ENCODE measurements around the gene NOS3.

Gene NOS3

GRCh38 chr7:151032936-151033863 lies 42.4 kb downstream of the NOS3 start:
- TF ChIP-seq, protein P1, sequence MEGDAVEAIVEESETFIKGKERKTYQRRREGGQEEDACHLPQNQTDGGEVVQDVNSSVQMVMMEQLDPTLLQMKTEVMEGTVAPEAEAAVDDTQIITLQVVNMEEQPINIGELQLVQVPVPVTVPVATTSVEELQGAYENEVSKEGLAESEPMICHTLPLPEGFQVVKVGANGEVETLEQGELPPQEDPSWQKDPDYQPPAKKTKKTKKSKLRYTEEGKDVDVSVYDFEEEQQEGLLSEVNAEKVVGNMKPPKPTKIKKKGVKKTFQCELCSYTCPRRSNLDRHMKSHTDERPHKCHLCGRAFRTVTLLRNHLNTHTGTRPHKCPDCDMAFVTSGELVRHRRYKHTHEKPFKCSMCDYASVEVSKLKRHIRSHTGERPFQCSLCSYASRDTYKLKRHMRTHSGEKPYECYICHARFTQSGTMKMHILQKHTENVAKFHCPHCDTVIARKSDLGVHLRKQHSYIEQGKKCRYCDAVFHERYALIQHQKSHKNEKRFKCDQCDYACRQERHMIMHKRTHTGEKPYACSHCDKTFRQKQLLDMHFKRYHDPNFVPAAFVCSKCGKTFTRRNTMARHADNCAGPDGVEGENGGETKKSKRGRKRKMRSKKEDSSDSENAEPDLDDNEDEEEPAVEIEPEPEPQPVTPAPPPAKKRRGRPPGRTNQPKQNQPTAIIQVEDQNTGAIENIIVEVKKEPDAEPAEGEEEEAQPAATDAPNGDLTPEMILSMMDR (IDR thresholded peaks at IDR 0.05; ENCODE audit: low read depth, low read length): no peak
- H3K4me3 ChIP-seq (ENCODE audit: low read depth, low read length): no peak overlapping the region

- TF ChIP-seq, protein P1 (IDR thresholded peaks at IDR 0.05; ENCODE audit: low read depth, low read length): no peak
Measured at GRCh38 chr7:151033864-151034249, 43.0 kb downstream of the NOS3 start.

GRCh38 chr7:151034312-151035025 lies 43.7 kb downstream of the NOS3 start:
- TF ChIP-seq, protein P1 (IDR thresholded peaks at IDR 0.05; ENCODE audit: low read depth, low read length): no peak
- H3K4me3 ChIP-seq (ENCODE audit: low read depth, low read length): no peak overlapping the region

More at GRCh38 chr7:151033864-151034249, 43.0 kb downstream of the NOS3 start:
- no peak overlapping the region for H3K4me3 ChIP-seq (ENCODE audit: low read depth, low read length)

DNA sequence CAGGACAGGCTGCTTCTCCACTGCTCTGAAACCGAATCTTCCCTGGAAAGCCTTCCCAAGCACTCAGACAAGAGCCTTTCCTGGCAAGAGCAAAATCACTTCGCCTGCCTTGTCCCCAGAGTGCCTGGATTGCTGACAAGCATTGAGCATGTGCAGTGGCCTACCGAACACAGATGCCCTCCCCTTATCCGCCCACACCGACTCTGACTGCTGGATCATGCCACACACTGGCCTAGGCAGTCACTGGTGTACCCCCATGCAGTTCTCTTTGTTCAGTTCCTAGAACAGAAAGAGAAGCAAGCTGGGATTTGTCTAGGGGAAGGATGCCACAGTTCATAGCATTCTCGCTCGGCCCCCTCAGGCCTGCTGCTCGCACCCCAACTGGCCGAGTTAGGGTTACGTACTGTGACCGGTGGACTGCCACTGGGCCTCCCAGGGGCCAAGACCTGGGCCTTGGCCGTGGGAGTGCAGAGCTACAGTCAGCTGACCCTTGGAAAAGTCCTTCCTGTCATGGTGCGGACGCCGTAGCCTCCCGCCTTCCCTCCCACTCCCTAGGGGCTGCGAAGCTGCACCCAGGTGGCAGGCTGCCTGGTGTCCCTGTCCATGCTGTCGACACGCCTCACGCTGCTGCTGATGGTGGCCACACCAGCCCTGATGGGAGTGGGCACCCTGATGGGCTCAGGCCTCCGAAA lies 44.4 kb downstream of the NOS3 start:
- TF ChIP-seq, protein P1 (IDR thresholded peaks at IDR 0.05; ENCODE audit: low read depth, low read length): no peak
- H3K4me3 ChIP-seq (ENCODE audit: low read depth, low read length): no peak overlapping the region

- TF ChIP-seq, protein P1 (IDR thresholded peaks at IDR 0.05; ENCODE audit: low read depth, low read length): no peak
Measured at GRCh38 chr7:151035902-151036301, 45.1 kb downstream of the NOS3 start.

DNA sequence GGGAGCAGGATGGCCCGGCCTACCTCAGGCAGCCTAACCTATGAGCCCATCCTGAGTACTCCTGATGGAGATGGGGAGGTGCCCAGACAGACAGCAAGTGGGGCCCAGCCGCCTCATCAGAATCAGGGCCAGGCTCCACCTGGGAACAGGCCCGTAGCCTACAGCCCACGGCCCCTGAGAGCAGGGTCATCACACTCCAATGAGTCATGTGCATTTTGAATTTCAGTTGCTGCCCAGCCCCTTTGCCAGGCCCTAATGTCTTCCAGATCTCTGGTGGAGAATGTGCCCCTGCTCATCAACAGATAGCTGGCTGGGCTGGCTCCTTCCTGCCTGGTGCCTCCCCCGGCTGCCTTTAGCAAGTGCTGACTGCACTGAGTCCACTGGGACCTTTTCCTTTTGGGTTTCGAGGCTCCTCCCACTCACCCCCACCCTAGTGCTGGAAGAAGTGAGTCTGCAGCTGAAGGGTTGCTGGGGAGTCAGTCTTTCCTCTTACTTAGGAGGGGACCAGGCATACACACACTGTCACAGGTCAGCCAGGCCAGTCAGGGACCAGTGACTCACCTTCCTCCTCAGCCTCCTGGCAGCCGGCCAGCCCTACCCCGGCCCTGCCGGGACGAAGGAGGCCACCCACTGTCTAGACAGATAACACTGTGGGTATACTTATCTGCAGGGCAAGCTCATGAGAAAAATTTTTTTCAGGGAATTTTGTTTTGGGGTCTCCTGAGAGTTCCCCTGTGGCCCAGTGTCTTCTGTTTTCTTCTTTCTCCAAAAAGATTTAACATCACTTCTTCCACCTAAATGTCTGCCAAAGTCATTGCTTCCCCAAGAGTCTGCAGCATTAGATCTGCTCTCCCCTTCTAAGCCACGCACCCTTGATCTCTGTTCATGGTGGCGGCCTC lies 48.4 kb downstream of the NOS3 start:
- TF ChIP-seq, protein P1 (IDR thresholded peaks at IDR 0.05; ENCODE audit: low read depth, low read length): no peak
- H3K4me3 ChIP-seq (ENCODE audit: low read depth, low read length): no peak overlapping the region

More at GRCh38 chr7:151035902-151036301, 45.1 kb downstream of the NOS3 start:
- no peak overlapping the region for H3K4me3 ChIP-seq (ENCODE audit: low read depth, low read length)
